HUDEP-2 (cell line): ENCODE measurements around the gene MYL7.
A peak's percentile ranks its signal among the peaks of the same experiment; 100 is the strongest.

Experiments used
- DNase-seq, 76 experiments: peaks; one replicate each; lab custom pipeline; 2025; ENCODE audit not compliant: unreplicated experiment in 76 of 76; lab: John Stamatoyannopoulos, UW

MYL7 gene

DNA sequence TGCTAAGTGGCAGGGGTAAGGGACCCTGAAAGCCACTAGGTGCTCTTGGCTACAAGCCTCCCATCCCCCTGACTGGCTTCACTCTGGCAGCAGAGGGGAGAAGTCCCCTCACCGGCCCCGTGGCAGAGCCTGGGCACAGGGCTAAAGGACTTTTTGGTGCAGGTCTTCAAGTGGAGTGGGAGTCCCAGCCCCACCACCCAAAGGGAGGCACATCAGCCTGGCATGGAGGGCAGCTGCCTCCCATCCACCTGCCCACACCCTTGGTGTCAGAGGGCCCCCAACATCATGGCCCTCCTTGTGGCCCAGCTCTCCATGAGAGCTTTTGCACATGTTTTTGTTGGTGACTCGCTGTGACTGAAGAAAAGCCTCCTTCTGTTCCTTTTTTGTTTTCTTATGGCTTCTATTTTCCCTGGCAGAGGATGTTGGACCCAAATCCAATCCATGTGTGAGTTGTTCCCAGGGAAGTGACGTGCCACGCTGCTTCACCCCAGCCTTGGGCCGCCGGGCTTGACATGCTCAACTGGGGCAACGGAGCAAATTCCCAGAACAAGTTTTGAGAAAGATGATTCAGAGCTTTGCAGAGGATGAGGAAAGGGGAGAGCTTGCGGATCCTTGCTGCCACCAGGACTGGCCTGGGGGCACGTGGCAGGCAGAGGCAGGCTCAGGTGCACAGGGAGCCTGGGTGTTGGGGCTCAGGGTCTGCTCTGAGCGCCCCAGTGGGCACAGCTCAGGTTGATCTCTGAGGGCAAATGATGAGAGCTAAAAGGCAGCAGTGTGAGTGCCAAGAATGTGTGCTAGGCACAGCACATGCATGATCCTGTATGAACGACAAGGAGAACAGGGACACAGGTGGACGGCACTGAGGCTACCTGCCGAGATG is 38.9 kb downstream of the MYL7 start:
- DNase-seq: no peak

DNA sequence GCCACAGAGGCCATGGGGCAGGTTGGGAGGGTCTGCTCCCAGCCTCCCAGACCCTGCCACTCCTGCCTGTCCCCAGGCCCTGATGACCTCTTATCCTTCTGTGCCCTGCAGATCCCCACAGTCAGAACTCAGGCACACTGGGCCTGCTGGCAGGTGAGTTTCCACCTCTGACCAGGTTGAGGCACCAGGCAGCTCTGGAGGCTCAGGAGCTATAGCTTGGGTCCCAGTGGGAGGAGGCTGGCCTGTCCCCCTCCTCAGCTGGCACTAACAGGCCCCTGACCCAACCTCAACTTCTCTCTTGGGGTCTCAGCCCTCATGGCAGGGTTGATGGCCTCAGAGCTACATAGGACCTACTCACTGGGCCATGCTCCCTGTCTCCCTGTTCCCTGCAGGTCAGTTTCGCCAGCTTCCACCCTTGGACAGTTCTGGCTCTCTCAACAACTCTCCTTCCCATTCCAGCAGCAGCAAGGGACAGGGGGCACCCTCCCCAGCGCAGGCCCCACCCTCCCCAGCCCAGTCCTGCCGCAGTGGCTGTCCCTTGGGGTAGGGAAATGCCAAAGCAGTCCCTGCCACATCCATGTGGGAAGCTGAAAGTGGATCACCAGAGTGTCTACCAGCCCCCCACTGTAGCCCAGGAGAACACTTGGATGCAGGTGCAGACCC is 39.7 kb downstream of the MYL7 start:
- DNase-seq: no peak

DNA sequence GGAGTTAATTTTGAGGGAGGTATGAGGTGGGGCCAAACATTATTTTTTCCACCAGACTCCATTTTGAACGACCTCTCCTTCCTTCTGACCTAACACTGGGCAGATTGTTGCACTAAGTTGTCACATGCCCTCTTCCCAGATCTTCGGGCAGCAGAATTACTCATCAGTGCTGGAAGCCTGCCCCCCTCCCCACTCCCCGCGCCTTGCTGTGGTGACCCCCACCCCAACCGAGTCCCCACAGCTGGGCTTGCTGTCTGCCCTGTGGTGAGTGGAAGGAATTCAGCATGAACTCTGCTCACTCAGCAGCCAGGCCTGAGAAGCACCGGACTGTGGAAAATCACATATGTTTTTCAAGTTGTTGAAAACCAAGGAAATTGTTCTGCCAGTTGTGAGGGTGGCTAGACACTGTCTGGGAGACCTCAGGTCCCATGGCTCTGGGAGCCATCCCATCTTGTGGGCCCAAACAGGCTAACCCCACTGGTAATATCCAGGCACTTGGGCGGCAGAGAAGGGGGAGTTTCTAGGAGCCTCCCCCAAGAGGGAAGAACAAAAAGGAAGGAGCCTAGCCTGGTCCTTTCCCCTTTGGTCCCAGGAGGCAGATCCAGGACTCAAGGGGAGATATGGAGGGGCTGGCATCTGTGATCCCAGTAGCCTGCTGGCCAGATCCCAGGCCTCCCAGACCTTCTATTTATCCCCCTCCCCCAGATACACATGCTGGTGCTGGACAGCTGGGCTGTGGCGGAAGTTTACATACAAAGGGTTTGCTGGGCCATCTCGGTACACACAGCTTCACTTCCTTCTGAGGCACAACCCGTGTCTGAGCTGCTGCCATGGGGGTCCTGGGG is 40.5 kb downstream of the MYL7 start:
- DNase-seq: no peak

DNA sequence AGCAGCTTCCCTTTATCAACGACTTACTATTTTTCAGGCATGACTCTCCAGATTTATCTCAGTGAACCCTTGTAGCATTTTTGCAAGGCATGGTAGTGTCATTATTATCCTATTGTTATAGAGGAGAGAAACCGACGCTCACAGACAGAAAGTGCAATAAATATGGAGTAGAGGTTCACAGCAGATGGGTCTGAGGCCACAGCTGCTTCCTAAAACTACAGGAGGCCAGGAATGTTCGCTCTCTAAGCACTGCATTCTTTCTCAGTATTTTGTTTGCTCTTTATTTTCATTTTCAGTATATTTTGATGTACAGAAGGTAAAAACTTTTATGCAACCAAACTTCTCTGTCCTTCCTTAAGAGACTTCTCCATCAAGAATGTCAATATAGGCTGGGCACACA is 41.5 kb downstream of the MYL7 start:
- DNase-seq: no peak

DNA sequence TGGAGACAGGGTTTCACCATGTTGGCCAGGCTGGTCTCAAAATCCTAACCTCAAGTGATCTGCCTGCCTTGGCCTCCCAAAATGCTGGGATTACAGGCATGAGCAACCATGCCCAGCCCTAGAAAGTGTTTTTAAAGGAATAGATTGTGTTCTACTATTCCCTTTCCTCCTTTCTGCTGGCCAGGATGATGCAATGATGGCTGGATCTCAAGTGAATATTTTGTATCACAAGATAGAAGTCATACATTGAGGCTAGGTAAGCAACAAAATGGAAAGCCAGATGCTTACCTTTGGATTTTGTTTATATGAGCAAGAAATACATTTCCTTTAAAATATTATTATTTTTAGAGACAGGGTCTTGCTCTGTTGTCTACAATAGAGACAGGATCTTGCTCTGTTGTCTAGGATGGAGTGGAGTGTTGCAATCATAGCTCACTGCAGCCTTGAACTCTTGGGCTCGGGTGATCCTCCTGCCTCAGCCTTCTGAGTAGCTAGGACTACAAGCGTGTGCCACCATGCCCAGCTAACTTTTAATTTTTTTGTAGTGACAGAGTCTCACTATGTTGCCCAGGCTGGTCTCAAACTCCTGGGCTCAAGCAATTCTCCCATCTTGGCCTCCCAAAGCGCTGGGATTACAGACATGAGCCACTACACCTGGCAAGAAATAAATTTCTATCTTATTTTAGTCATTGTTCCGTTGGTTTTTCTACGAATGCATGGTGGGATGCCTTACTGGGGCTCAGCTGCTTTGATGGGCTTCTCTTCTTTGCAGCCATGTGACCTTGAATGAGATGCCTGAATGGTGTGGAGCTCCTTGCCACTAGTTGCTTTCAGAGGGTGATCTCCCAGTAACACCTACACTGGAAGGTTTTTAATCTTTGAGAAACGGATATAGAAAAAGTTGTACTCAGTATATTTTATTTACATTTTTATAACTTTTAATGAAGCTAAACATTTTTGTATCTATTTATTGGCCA is 42.8 kb downstream of the MYL7 start:
- DNase-seq: no peak

DNA sequence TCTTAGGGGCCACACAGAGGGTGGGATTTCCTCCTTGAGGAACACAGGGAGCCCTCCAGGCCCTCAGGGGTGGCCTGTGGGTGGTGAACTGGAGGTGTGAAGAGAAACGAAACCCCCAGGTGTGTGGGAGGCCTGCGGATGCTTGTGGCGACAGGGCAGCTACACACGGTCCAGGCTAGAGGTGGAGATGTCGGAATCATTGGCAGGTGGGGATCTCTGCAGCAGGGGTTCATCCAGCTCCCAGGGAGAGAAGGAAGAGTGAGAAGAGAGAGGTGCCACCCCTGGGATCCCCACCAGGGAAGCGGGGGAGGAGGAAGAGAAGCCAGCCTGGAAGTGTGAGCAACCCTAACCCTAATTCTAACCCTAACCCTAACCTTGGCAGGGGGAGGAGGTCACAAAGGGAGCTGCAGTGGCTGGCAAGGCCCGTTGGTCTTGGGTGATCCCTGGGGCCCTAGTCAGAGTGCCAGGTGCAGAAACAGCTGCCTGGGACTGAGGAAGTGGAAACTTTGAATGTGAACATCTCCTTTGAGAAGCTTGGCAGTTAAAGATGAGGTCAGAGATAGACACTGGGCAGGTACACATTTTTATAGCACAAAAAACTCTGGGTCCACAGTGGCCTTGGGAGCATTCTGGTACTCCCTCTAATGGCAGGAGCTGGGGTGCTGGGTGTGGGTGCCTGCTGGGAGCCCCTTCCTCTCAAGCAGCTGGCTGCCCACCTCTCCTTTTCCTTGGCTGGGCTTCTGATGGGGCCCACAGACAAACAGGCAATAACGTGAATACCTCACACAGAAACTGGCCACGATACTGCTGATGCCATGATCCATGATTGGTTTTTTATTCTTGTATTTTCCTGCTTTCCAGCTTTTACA is 43.8 kb downstream of the MYL7 start:
- DNase-seq: peak in 9 of 76 experiments; percentile 7 to 43 (median 28)

DNA sequence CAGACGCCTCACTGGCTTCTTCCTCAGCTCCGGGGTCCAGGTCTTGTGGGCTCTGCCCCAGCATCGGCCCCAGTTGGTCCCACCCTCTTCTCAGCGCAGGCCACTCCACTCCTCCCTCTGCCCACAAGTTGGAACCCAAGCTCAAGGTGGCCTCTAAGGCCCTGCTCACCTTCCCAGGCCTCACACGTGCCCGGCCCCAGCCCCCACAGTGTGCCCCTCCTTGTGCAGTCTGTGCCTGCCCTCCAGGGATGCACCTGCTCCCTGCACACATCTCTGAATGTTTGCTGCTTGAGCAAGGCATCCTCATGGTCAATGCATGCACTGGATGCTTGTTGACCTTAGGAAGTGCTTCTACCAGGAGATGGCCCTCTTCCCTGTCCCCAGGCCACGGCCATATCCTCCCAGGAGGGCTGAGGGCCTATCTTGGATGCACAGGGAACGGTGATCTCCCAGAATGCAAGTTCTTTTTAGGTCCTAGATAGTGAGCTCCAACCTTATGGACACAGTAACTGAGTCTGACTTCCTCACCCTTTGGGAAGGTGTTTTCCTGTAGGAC is 44.7 kb downstream of the MYL7 start:
- no peak for DNase-seq

DNA sequence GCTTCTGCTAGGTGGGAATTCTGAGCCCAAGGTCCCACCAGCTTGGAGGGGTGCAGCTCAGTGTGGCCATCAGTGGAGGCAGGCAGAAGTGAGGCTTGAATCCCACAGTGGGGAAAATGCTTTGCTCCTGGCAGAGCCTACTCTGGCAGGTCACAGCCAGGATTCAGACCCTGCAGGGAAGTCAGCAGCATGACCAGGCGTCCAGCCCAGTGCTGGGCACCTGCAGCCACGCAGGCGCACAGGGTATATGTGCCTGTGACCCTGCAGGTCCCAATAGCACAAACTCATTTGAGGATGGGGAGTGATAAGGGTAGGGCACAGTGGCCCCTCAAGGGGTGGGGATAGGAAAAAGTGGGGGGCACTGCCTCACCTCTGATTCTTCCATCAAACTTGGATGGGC is 45.4 kb downstream of the MYL7 start:
- no peak for DNase-seq

DNA sequence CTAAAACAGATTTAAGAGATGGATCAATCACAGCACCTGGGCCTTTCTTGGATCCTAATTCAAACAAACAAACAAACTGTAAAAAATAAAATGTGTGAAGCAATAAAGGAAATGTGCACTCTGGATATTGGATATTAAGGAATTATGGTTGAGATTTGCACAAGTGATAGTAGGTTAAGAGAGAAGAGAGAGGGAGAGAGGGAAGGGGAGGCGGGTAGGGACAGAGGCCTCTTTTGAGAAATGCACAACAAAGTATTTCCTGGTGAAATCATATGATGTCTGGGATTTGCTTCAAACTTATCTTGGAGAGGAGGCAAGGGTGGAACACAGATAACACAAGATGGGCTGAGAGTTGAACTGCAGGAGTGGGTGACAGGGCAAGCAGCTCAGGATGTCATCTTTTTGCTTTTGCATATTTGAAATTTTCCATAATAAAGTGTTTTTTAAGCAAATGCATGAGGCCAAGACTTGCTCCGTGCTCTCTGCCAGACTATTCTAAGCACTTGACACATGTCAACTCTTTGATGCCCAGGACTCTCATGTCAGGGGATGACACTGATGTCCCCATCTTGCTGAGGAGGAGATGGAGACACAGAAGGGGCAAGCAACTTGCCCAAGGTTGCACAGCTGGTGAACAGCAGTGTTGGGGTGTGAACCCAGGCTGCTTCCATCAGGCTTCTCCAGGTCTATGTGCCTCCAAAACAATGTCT is 46.1 kb downstream of the MYL7 start:
- DNase-seq: no peak

DNA sequence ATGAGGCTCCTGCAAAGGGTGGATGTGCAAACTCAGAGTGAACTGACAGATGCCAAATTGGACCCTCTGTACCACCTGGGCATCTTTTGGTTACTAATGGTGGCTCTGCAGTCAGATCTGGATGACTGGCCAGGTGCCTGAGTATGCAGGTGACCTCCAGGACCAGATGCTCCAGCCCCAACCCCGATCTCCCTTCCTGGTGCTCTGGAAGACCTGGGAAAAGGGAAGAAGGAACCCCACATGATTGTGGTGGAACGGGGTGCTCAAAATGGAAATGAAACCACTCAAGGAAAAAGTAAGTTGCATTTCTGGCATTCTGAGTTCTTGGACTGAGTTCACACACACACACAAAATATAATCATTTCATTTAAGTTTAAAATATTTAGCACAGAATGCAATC is 46.8 kb downstream of the MYL7 start:
- no peak for DNase-seq

DNA sequence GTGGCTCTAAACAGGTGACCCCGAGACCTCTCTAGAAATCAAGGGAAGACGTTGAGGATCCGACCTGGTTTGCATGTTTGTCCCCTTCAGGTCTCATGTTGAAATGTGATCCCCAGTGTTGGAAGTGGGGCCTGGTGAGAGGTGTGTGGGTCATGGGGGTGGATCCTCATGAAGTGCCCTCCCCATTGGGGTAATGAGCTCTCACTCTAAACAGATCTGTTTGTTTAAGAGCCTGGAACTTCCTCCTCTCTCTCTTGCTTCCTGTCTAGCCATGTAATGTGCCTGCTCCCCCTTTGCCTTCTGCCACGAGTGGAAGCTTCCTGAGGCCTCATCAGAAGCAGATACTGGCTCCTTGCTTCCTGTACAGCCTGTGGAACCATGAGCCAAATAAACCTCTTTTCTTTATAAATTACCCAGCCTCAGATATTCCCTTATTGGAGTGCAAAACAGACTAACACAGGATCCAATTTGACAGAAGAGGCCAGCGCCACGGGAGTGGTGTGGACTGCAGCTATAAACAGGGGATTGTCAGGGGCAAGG is 48.0 kb downstream of the MYL7 start:
- DNase-seq: no peak
